Mucosa of gallbladder (tissue), 1 donor: ENCODE results near the gene DUSP23. TPM values are rescaled to one million over a fixed set of nuclear protein-coding genes. Genes with fewer than 3 reads are reported as not detected.

ENCODE experiments used
- DNase-seq: peaks from one replicate; pipeline ENCODE4 v3.0.0-alpha.2; 2020; ENCODE audit warnings: low spot score
- total RNA-seq: library from RNA; stranded (reverse); gene quantifications from one replicate; pipeline ENCODE4 v1.2.1, GENCODE V29; 2021
- donor health status: DM: no; HTN: no; CAD: no.

Gene DUSP23
- total RNA-seq: 44.0 TPM

DNA sequence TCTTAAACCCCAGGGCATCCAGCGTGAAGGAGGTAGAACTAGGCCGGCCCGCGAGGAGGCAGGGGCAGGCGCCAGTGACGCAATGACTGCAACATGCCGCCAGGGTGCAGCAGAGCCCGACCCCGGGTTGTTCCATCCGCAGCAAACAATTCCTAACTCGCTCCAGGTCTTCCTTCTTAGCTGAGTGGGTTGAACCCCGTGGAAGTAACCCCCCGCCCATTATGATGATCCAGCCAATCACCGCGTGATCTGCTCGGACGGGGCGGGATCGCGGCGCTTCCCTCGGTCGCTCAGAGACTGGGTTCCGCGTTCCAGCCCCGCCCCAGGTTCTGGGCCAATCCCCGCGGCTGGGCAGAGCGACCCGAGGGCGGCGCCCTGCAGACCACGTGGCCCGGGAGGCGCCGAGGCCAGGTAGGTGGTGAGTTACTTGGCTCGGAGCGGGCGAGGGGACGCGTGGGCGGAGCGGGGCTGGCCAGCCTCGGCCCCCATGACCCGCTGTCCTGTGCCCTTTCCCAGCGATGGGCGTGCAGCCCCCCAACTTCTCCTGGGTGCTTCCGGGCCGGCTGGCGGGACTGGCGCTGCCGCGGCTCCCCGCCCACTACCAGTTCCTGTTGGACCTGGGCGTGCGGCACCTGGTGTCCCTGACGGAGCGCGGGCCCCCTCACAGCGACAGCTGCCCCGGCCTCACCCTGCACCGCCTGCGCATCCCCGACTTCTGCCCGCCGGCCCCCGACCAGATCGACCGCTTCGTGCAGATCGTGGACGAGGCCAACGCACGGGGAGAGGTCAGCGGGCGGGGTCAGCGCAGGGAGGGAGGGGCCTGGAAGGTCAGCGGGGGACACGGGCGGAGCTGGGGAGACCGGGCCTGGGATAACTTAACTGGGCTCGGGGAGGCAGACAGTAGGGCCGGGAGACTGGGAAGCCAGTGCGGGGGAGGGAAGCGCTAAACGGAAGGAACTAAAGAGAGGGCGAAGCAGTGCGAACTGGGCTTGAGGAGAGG is at the start of gene DUSP23:
Gene DUSP23 (plus strand): TSS at position 380 of the 1,000 bp plus-strand sequence. CDS start 139 bp downstream, at position 519.
- DNase-seq: peak; percentile 98

DNA sequence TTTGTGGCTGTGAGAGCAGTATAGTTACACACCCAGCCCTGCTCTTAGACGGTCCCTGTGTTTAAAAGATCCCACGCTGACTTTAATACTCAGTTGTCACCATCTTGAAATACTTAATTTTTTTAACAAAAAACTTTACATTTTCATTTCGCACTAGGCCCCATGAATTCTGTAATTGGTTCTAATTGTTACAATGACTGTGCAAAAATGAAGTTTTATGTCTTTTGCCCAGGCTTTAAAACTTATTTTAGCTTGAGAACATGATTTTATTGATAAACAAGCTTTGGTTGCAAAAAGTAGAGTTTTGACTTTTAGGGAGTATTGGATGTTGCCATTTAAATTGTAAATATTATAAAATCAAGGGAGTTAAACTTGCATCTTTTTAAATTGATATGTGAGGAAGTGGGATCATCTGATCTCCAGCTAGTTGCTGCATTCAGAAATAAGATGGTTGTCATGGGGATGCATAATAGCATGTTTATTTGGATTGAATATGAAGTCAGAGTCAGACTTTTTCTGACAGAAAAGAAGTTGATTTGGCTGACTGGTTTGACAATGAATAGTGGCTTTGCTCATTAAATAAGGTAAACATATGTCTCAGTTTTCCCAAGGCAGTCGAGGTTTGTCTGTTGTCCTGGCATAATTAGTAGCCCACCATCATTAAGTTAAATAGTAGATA is 43.4 kb upstream of the DUSP23 start:
- DNase-seq: no peak

DNA sequence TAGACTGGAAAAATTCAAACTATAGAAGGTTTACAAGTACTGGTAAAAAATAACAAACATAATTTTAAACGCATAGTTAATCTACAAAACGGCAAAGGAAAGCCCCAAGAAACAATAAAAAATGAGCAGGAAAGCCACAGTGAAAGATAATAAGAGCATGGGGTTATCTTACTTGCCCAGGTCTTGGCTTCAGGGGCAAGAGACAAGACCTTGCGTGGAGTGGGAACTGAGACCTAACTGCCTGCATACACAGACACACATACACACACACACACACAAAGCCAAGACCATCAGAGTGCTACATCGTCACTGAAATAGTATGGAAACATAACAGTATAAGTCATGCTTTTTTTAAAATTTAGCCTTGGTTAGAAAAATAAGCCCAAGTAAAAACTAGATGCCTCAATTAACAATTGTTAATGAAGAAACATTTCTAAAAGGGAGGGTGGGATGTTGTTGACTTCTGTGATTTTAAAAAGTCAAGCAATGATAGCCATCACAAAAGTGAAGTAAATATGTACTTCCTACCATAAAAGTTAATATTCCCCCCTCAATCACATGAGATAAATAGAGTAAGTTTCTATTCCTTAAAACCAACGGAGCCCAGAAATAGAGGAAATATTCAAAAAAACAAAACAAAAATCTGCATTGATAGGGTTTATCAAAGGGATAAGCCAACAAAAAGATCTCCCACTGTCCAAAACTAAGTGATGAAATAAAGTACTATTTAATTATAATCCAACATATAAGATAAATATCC is 36.9 kb upstream of the DUSP23 start:
- no peak for DNase-seq

DNA sequence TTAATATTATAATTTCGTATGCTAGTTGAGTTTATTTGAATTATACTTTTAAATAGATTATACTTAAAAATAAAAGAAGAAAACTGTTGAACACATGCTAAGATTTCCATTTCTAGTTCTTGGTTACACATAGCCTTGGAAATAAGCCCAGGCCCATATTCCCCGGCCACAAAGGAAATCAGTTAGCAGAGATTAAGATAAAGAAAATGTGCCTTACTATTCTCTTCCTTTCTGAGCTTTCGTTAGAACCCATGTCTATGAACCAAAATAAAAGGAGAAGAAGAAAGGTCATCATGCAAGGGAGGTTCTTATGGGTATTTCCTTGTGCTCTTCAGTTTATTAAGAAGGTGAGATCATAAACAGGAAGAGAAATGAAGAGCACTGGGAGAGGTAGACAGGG is 34.1 kb upstream of the DUSP23 start:
- DNase-seq: no peak

DNA sequence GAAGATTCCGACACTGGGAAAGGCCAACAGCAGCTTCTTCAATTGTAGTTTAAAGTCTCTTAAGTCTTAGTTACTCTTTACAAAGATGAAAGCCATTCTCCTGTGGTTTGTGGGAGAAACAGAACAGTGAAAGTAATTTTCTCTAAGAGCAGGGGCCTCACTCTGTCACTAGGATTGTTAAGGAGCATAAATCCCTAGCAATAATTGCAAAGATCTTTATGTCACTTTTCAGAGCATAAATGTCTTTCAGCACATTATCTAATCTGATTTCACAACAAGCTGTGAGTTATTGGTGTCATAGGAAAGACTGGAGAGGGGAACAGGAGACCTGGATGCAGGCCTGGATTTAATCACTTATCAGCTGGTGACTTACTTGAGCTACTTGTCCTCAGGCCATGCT is 32.4 kb upstream of the DUSP23 start:
- DNase-seq: no peak

DNA sequence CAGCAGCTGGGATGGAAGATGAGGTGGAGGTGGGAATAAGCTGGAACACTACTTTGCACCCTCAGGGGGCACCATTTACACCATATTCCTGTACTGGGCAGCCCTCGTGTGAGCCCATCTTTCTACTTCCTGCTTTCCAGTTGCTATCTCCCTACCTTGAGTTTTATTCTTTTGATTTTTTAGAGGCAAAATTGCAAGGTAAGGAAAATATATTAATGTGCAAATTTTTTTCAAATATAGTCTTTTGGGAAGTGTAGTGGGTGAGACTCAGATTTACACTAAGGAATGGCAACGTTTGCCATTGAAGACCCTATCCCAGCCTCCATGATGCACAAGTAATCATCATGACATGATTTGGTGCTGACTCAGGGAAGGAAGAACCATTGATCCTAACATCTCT is 31.1 kb upstream of the DUSP23 start:
- DNase-seq: no peak

DNA sequence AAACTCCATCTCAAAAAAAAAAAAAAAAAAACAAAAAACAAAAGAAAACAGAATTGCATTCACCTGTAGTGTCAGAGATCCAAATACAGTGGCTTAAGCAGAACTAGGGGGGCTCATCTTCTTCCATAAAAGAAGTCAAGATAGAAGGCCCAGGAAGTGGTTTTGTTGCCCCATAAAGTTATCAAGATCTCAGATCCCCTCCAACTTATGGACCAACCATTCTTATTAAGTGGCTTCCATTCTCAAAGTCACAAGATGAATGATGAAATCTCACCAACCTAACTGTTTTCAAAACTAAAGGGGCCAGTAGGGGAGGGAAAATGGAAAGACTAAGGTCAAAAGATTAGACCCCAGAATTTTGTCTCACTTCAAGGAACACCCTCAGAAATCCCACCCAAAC is 30.1 kb upstream of the DUSP23 start:
- no peak for DNase-seq

DNA sequence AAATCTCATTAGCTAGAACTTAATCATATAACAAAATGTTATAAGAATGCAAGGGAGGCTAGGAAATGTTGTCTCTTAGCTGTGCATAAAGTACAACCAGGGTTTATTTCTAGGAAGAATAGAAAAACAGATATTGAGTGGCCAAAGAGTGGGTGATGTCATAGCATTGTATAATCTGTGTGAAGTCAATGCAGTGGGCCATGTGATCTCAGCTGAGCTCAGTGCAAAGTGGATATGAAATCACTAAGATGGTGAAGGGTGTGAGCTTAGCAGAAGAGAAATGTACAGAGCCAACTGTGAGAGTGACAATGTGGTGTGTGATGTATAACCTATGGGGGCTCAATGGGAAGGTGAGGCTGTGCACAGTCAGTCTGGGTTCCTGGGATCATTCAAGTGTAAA is 29.7 kb upstream of the DUSP23 start:
- no peak for DNase-seq

DNA sequence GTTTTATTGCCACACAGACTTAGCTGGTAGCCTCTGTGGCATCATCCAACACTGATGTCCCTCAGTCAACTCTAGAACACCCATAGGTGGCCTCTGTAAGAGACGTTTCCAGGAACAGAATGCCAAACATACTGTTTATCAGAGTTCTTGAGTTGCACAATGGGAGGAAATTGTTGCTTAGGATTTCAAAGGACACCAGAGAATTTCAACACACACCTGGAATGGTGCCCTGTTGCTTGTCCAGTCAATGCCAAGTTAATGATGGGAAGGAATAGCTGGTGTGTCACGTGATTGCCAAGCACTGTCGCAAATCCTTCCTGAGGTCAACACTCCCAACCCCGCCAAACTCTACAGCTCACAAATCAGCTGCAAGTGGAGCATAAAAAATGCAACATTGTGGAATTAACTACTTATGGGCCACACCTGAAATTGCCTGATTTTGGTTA is 28.6 kb upstream of the DUSP23 start:
- DNase-seq: peak; percentile 92

DNA sequence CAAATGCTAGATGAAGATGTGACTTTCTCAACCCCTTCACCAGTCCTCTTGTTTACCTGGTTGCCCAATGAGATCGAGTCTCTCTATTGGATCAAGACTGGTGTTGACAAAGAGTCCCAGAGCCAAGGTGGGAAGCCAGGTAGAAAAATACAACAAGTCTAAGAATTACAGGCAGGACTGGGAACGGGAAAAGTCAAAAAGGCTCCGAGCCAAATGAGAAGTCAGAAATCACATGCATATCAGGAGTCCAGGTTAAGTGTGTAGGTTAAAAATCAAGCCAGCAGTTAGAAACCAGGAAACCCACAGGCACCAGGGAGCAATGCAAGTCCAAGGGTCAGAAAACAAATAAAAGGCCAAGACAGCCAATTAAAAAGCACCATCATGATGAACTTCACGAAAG is 27.4 kb upstream of the DUSP23 start:
- DNase-seq: peak; percentile 68

DNA sequence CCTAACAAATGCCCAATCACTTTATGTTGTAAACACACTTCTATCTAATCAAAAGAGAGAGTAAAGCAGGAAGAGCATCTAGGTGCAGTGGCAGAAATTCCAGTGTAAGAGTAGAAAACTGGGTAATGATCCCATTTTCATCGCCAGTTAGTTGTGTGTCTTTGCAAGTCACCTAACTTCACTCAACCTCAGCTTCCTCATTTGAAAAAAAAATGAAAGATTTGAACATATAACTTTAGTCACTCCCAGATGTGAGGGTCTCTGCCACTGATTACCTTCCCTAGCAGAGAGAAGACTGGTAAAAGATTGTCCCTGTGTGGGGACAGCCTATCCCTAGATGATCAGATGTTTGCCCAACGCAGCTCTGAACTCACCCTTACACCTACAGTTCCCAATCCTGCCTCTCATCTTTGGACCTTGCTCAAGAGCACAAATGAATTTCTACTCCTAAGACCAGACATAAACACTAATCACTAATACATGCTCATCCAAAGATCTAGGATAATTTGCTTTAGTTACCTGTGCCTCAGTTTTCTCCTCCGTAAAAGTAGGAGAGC is 25.2 kb upstream of the DUSP23 start:
- no peak for DNase-seq

DNA sequence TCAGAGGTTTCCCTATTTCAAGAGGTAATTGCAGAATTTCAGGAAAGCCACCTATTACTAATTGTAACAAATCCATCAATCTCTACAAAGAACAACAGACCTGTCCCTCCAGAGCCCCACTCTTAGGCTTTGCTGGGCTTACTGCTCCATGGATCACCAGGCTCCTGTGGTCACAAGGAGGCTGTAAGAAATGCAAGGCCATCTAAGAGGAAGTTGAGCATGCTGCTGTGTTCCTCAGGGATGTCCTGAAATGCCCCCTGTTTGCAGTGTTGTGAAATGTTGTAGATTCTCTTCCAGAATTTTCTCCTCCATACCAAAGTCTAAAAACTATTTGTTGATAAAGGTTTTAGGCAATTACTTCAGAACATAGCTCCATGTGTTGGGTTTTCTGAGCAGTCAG is 24.4 kb upstream of the DUSP23 start:
- DNase-seq: no peak

DNA sequence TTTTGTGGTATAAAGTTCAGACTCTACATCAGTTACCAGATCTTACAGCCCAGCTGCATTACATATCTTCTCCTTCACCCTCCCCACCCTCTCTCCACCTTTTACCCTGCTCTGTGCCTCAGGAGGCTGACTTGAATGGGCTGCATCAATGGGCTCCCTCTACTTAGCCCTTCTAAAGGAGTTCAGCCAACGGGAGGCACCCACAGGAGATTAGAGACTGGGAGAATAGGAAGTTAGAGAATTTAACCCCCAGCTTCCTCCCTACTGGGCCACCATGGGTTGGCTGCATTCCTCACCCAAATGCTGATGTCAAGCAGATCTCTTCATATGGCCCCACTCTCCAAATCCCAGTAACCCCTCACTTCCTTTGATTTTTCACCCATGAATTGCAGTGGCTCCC is 17.1 kb upstream of the DUSP23 start:
- no peak for DNase-seq

DNA sequence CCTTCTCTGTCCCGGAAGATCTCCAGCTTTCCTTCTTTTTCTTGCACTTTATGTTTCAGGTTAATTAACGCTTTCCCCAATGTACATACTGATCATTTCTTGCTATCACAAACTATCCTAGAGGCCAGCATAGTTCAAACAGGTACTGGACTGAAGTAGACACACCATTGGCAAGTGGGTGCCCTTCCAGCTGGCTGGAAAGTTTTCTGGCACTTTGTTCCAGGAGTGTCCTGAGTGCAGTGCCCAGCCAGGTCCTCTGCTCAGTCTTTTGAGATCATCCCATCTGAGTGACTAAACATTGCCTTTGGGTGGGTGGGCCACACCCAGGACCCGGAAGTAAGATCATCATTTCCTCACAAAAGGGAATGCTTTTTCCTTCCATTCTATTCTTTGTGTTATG is 15.0 kb upstream of the DUSP23 start:
- DNase-seq: no peak

DNA sequence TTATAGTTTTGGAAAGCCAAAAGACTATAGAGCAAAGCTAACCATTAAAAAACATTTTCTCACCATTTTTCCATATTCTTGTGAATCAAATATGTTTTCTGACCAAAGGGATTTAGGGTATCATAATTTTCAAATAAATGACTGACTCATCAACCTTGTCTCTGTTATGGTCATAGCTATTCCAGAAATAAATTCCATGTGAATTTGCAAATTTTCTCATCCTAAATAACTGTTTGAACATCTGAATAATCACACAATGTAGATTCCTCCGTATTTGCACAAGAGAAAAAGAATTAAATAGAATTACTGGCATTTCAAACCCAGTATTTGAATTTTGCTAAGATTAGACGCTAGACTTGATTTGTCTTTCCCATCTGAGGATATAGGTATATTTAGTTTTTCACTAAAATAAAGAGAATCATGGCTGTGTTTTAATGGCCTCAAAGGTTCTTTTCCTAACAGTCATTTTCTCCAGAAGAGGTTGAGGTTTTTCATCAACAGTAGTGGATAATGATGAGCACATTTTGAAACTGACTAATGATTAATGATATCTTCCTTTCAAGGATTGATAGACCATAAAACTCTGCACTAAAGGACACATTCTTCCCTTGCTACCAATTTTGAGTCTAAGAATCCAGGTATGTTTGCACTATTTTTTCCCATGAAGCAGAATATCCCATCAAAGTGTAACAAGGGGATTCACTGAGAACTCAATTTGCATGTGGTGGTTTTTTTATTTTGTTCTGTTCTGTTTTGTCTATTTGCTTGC is 9.5 kb upstream of the DUSP23 start:
- DNase-seq: no peak

DNA sequence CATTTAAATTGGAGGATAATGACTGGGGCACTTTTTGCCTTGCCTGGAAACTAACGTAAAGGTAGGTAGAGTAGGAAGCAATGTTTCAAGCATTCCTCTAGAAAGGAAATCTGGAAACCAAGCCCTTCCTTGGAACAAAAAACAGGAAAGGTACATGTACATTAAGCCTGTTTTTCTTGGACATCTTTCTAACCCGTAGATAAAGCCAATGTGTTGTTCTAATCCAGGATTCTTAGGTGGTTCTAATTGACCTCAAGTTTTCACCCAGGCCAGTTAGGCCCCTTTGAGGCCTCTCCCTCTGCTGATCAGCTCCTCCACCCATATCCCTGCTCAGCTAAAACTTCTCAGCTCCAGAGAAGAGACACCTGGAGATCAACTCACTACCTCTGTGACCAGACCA is 6.3 kb upstream of the DUSP23 start:
- DNase-seq: no peak

DNA sequence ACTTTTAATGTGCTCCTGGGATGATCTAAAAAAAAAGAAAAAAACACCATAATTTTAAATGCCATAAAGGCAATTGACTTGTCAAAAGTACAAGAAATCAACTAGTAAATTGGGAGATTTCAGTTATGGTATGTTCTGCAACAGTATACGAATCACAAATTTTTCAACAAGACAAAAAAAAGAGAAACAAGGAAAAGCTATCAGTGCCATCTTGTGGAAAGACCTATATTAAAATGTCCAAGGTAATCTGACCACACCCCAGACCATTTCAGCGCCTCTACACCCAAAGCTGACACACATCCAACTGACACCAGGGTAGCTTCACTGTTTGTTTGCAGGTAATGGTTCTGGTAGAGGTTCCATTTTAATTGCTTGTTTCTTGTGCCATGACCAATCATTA is 5.0 kb upstream of the DUSP23 start:
- no peak for DNase-seq

DNA sequence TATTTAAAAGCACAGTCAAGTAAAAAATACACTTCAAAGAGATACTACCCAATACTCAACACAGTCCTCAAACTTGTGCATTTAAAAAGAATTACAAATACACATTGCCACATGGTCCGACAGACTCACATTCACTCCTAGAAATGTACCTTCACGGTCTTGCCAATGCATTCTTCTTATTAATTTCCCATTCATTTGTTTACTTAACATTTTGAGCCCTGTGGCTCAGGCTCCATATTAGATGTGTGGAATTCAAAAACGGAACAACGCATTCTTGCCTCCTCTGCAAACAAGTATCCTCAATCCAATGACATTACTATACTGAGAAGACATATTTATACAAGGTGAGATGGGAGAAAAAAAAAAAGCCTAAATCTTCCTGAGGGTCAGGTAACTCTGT is 2.5 kb upstream of the DUSP23 start:
- DNase-seq: no peak

DNA sequence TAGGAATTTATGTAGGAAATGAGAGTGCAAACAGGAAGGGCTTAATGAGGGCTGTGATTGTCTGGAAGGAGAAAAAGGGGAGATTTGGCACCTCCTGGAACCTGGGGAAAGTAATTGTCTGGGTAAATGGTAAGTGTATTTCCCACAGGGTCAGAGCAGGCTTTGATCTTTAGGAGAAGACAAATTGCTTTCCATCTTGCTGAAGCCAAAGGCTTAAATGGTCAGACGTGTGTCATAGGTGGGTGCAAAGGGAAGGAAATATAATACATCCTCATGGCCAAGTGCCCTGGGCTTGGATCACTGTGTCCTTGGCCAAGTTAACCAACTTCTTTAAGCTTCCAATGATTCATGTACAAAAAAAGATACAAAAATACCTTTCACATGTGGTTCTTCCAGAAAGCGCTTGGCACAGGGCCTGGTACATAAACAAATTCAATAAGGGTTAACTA is 1.3 kb upstream of the DUSP23 start:
- DNase-seq: no peak

DNA sequence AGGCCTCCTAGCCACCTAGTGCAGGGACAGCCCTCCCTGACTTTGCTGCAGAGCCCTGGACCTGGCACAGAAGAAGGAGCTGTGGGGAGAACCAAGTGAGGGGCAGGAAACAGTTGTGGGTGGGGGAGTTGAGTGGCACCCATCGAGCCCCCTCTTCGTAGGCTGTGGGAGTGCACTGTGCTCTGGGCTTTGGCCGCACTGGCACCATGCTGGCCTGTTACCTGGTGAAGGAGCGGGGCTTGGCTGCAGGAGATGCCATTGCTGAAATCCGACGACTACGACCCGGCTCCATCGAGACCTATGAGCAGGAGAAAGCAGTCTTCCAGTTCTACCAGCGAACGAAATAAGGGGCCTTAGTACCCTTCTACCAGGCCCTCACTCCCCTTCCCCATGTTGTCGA is 1.2 kb downstream of the DUSP23 start:
- no peak for DNase-seq

DNA sequence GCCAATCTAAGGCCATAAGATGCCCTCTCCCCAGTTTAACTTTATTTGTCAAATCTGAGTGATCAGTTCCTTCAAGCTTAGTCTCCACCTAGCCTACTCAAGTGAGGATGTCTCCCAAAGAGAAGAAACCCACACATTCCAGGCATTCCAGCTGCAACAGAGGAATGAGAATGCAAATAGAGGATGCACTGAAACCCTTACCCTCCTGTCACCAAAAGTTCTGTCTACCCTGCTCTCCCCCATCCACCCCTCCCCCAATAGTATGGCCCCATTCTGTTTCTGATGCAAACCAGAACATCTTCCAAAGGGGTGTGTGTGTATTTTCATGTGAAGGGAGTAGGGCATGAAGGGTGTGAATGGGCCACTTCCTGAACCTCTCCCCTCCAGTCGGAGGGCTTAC is 3.0 kb downstream of the DUSP23 start:
- no peak for DNase-seq
